ENCODE results near the gene TMEM117. TPM values are rescaled to one million over a fixed set of nuclear protein-coding genes. Genes with fewer than 3 reads are reported as not detected.

The TMEM117 gene
- total and polyA plus RNA-seq, 12 donors: 4.0 to 8.5 (median 7.1) TPM

DNA sequence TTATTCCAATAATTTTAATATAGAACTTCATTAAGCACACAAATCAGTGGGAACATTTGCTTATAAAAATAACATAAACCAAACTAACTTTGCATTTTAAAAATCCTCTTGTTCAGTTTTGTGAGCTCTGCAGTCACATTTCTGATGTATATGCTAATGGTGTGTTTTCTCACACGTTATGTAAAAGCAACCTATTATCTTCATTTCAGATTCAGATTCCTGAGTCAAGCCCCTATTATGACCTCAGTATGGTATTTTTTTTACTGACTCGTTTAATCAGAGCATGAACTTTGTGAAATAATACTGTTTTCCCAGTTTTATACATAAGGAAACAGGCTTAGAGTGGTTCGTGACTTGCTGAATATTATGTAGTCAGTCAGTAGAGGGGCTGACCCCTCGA, 394.0 kb downstream of the TMEM117 start:
- TF ChIP-seq, protein P1, sequence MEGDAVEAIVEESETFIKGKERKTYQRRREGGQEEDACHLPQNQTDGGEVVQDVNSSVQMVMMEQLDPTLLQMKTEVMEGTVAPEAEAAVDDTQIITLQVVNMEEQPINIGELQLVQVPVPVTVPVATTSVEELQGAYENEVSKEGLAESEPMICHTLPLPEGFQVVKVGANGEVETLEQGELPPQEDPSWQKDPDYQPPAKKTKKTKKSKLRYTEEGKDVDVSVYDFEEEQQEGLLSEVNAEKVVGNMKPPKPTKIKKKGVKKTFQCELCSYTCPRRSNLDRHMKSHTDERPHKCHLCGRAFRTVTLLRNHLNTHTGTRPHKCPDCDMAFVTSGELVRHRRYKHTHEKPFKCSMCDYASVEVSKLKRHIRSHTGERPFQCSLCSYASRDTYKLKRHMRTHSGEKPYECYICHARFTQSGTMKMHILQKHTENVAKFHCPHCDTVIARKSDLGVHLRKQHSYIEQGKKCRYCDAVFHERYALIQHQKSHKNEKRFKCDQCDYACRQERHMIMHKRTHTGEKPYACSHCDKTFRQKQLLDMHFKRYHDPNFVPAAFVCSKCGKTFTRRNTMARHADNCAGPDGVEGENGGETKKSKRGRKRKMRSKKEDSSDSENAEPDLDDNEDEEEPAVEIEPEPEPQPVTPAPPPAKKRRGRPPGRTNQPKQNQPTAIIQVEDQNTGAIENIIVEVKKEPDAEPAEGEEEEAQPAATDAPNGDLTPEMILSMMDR (IDR thresholded peaks at IDR 0.05): no peak
- Histone ChIP-seq H3K9me3 (no peaks in the 10 kb centered on the region), H3K36me3 (no peaks in the 10 kb centered on the region), H3K4me3 (no peak overlapping the region), H3K27me3 (no peaks in the 10 kb centered on the region), H3K27ac (no peak overlapping the region), H3K4me1 (peaks cover 0 to 22% (median 4%) of the 10 kb centered on the region in 9 donors)
- DNase-seq (no peak), ATAC-seq (no peak)
- intact Hi-C loops (cut with DNase I): loop anchor here in 1 of 10 donors (5.0 kb wide), 1 partner anchor 53 kb away; no protein-coding TSS in a partner anchor
- 80% methylated on average over 4 of the region's 4 CpGs for WGBS, 2 donors

DNA sequence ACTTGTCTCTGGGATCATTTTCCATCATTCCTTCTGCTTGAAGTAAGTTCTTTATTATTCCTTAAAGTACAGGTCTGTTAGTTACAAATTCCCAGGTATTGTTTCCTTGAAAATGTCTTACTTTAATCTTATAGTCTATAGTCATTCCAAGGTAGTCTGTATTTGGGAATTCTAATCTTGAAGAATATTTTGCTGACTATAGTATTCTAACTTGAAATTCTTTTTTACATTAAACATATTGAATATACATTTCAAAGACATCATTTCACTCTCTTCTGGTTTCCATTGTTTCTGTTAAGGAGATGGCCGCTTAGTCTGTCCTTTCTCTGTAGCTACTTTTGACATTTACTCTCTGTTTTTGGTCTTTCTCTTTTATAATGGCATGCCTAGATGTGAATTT, 399.8 kb downstream of the TMEM117 start:
- no peak overlapping the region for H3K27ac ChIP-seq
- no peaks in the 10 kb centered on the region for H3K36me3 ChIP-seq
- ATAC-seq (no peak), DNase-seq (no peak)
- no peaks in the 10 kb centered on the region for H3K27me3 ChIP-seq
- WGBS, 2 donors: 91 to 100% methylated on average over 1 of the region's 1 CpG
- intact Hi-C loops (cut with DNase I): loop anchor here in 1 of 10 donors (5.0 kb wide), 1 partner anchor 1163 kb away; no protein-coding TSS in a partner anchor
- TF ChIP-seq, protein P1 (IDR thresholded peaks at IDR 0.05): no peak
- no peak overlapping the region for H3K4me3 ChIP-seq
- H3K4me1 ChIP-seq: no peaks in the 10 kb centered on the region
- H3K9me3 ChIP-seq: no peaks in the 10 kb centered on the region

DNA sequence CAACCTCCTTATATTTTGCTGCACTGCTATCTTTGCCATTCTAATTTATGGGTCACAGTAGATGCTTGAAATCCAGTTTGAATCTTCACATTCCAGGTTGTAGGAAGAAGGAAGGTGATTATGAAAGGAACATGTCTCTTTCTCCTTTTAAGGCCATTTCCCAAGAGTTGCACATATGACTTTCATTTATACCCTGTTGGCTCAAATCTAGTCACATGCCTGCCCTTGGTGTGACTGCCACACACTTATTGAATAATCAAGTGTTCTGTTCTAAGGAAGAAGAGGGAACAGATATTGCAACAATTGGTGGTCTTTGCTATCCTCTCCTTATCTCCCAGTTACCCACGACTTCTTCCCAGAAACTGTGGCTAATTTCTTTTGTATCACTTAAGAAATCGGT, 404.3 kb downstream of the TMEM117 start:
- no peak for ATAC-seq
- TF ChIP-seq, protein P1 (IDR thresholded peaks at IDR 0.05): no peak
- H3K4me3 ChIP-seq: no peak overlapping the region
- H3K36me3 ChIP-seq: no peaks in the 10 kb centered on the region
- no peaks in the 10 kb centered on the region for H3K27me3 ChIP-seq
- no peak for DNase-seq
- H3K27ac ChIP-seq: no peak overlapping the region
- no peaks in the 10 kb centered on the region for H3K4me1 ChIP-seq
- 62 to 67% methylated on average over 2 of the region's 2 CpGs for whole genome bisulfite sequencing, 2 donors
- peaks cover 0 to 5% (median 0%) of the 10 kb centered on the region in 11 donors for H3K9me3 ChIP-seq
- intact Hi-C loops (cut with DNase I): no loop called here

DNA sequence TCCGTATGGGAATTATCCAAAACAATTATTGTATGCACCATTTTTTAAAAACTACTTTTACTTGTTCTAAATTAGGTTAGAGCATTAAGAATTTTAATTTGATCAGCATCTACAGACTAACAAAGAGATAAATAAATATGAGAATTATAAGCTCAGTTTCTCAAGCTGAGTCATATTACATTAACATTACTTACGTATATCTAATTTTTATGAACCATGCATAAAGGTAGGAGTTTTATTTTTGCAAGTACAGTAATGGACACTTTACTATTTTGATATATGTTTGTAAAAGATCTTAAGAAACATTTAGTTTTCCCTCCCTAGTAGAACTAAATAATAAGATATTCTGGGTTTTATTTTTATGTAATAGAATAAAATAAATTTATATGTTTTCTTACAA, 410.1 kb downstream of the TMEM117 start:
- H3K36me3 ChIP-seq: no peaks in the 10 kb centered on the region
- 94% methylated on average over 2 of the region's 2 CpGs for WGBS, 2 donors
- no peak overlapping the region for H3K4me3 ChIP-seq
- no peaks in the 10 kb centered on the region for H3K4me1 ChIP-seq
- intact Hi-C loops (cut with DNase I): no loop called here
- no peaks in the 10 kb centered on the region for H3K27me3 ChIP-seq
- no peak overlapping the region for H3K27ac ChIP-seq
- peaks cover 0 to 17% (median 0%) of the 10 kb centered on the region in 11 donors for H3K9me3 ChIP-seq
- TF ChIP-seq, protein P1 (IDR thresholded peaks at IDR 0.05): no peak
- no peak for ATAC-seq
- DNase-seq: no peak

All from heart right ventricle (tissue), 16 donors.